HG03135 (cell line): ENCODE data around the gene TPO.
"Not testable (repeated sequence)": the region's sequence is repeated elsewhere in the genome, so short reads cannot be mapped to it uniquely, and the experiment has no call there.

Experiments
- ATAC-seq: cut with Tn5 transposase; IDR thresholded peaks from one replicate; pipeline ENCODE4 v1.9.1; 2021; ENCODE audit warnings: mild to moderate bottlenecking, moderate library complexity; ENCODE audit not compliant: unreplicated experiment

Gene TPO

DNA sequence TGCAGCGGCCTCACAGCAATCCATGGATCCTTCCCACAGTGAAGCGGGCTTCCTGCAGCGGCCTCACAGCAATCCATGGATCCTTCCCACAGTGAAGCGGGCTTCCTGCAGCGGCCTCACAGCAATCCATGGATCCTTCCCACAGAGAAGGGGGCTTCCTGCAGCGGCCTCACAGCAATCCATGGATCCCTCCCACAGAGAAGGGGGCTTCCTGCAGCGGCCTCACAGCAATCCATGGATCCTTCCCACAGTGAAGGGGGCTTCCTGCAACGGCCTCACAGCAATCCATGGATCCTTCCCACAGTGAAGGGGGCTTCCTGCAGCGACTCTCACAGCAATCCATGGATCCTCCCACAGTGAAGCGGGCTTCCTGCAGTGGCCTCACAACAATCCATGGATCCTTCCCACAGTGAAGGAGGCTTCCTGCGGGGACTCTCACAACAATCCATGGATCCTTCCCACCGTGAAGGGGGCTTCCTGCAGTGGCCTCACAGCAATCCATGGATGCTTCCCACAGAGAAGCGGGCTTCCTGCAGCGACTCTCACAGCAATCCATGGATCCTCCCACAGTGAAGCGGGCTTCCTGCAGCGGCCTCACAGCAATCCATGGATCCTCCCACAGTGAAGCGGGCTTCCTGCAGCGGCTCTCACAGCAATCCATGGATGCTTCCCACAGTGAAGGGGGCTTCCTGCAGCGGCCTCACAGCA lies 168.1 kb downstream of the TPO start:
- ATAC-seq: not testable (repeated sequence)

GRCh38 chr2:1581965-1582625 lies 168.8 kb downstream of the TPO start:
- no peak for ATAC-seq

DNA sequence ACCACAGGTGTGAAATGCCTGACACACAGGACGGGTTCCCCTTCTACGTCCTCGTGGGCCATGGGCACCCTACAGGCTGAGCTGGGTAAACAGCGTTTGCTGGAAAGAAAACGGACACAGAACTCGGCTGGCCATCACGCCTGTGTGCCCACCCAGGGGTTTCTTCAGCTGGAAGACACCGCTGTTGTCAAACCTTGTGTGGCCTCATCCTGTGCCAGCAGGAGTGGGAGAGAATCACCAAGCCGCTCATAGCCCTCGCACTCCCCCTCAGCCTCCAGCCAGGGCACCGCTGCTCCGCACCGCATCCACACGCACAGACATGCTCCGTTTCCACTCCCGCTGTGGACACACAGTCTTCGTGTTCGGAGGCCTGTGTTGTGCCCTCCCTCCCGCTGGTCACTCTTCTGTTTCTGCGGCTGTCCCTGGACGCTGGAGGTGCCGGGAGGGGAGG lies 169.7 kb downstream of the TPO start:
- no peak for ATAC-seq

GRCh38 chr2:1584051-1584531 lies 170.8 kb downstream of the TPO start:
- ATAC-seq: no peak

GRCh38 chr2:1584691-1585485 lies 171.6 kb downstream of the TPO start:
- ATAC-seq: no peak

DNA sequence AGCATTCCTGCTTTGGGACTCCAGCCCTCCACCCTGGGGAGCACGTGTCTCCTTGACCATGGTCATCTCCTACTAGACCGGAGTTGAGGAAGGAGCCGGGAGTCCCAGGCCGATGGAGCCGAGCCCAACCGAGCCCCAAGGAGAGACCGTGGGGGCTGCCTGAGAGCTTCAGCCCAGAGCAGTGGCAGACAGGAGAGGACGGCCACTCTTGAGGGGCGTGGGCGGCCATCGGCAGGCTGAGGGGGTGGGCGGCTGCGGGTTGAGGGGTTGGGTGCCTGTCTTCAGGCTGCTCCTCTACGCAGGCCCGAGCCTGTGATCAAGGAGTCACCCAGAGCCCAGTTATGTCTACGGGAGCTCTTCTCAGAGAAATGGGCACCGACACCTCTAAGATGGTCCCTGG lies 172.4 kb downstream of the TPO start:
- no peak for ATAC-seq

- no peak for ATAC-seq
Observed at GRCh38 chr2:1586251-1586922, 173.1 kb downstream of the TPO start.

- ATAC-seq: no peak
Observed at GRCh38 chr2:1586923-1587840, 173.9 kb downstream of the TPO start.

DNA sequence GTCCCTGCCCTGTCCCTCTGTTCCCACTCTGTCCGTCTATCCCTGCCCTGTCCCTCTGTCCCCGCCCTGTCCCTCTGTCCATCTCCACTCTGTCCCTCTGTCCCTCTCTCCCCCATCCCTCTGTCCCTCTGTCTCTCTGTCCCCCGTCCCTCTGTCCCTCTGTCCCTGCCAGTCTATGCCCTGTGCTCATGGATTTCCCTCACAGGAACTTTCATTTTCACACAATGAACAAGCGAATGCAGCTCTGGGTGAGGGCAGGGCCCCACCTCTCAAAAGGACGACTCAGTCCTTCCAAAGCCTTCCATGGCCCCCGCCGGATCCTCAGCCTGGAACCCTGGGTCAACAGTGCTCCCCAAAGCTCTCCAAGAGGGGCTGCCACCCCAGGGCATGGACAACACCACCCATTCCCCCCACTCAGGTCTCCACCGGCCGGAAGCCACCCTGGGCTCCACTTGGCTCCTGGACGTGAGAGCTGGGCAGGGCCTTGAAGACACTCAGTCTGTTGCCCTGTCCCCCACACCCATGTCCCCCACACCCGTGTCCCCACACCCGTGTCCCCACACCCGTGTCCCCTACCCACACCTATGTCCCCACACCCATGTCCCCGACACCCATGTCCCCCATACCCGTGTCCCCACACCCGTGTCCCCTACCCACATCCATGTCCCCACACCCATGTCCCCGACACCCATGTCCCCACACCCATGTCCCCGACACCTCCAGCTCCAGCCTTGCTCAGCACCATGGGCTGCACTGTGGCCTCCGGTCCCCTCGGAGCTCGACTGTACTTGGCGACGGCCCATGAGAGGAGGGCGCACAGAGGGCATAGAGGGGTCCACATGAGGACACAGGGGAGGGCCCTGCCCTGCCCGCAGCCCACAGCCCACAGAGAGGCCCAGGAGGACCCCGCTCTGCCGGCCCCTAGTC lies 175.1 kb downstream of the TPO start:
- no peak for ATAC-seq

DNA sequence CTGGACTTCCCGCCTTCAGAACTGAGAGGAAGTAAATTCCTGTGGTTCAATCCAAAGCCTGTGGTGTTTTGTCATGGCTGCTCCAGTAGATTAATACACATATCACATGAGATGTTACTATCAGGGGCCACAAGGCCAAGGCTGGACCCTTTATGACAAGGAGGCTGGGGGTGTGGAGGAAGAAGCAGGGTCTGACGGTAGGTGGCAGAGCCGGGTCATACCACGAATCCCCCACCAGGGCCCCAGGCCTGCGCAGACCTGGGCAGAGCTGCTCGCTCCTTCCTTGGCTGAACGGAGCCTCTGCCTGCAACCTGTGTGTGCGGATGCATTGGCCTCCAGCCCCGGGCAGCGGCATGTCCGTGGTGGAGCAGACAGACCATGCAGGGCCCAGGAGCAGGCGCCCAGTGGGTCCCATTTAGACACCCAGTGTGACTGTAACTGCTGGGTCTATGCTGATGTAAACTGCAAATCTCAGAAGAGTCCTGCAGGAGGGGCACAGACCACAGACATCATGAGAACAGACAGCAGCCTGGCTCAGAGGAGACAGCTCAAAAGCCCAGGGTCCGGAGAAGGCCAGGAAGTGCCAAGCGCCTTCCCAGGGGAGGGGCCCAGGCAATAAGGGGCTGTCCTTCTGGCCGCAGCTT lies 175.8 kb downstream of the TPO start:
- ATAC-seq: no peak

- ATAC-seq: no peak
Observed at GRCh38 chr2:1590596-1591460, 177.6 kb downstream of the TPO start.

GRCh38 chr2:1591461-1591770 lies 178.2 kb downstream of the TPO start:
- no peak for ATAC-seq
